Mononuclear cell (primary cell): Measurements from ENCODE around the gene CEP164. TPM values are rescaled to one million over a fixed set of nuclear protein-coding genes. Genes with fewer than 3 reads are reported as not detected.
"Not testable (repeated sequence)": the region's sequence is repeated elsewhere in the genome, so short reads cannot be mapped to it uniquely, and the experiment has no call there.

Experiments used
- H3K27me3 ChIP-seq: 2 replicates; pipeline ENCODE4 v1.6.0; 2011; ENCODE audit warnings: low read length, control low read depth; ENCODE audit not compliant: insufficient read depth
- H3K4me1 ChIP-seq: 2 replicates; pipeline ENCODE4 v1.5.1; 2011; ENCODE audit warnings: mild to moderate bottlenecking, low read length, control low read depth; ENCODE audit not compliant: insufficient read depth
- H3K4me3 ChIP-seq: 2 replicates; pipeline ENCODE4 v1.5.1; 2011; ENCODE audit warnings: mild to moderate bottlenecking, low read length, moderate library complexity
- H3K9me3 ChIP-seq: 2 replicates; pipeline ENCODE4 v1.5.1; 2011; ENCODE audit warnings: low read depth, mild to moderate bottlenecking, control low read depth, low read length
- total RNA-seq: library from RNA; depleted of rRNA; stranded (reverse); fragments of >200 nt; gene quantifications from one replicate; pipeline ENCODE4 v1.2.3, GENCODE V29; 2012

CEP164 gene
- total RNA-seq, 1 donor, result 13.4 TPM

- no peaks in the 10 kb centered on the region for H3K27me3 ChIP-seq
- H3K9me3 ChIP-seq, result no peaks in the 10 kb centered on the region
- no peaks in the 10 kb centered on the region for H3K4me1 ChIP-seq
Observed at GRCh38 chr11:117392001-117392690, 64.5 kb downstream of the CEP164 start.

GRCh38 chr11:117392979-117393378 is 65.3 kb downstream of the CEP164 start:
- Histone ChIP-seq H3K4me1 (no peaks in the 10 kb centered on the region), H3K9me3 (no peaks in the 10 kb centered on the region), H3K4me3 (no peak overlapping the region), H3K27me3 (no peaks in the 10 kb centered on the region)

More at GRCh38 chr11:117392001-117392690, 64.5 kb downstream of the CEP164 start:
- H3K4me3 ChIP-seq, result no peak overlapping the region

- no peak overlapping the region for H3K4me3 ChIP-seq
- H3K27me3 ChIP-seq, result no peaks in the 10 kb centered on the region
- H3K4me1 ChIP-seq, result no peaks in the 10 kb centered on the region
- no peaks in the 10 kb centered on the region for H3K9me3 ChIP-seq
Observed at GRCh38 chr11:117394221-117394925, 66.7 kb downstream of the CEP164 start.

- Histone ChIP-seq H3K27me3 (no peaks in the 10 kb centered on the region), H3K9me3 (no peaks in the 10 kb centered on the region), H3K4me1 (no peaks in the 10 kb centered on the region), H3K4me3 (no peak overlapping the region)
Observed at GRCh38 chr11:117395476-117395875, 67.8 kb downstream of the CEP164 start.

GRCh38 chr11:117396970-117397369 is 69.3 kb downstream of the CEP164 start:
- no peak overlapping the region for H3K4me3 ChIP-seq
- no peaks in the 10 kb centered on the region for H3K4me1 ChIP-seq
- no peaks in the 10 kb centered on the region for H3K27me3 ChIP-seq
- no peaks in the 10 kb centered on the region for H3K9me3 ChIP-seq

- H3K4me1 ChIP-seq, H3K9me3 ChIP-seq, H3K27me3 ChIP-seq, H3K4me3 ChIP-seq: not testable (repeated sequence)
Observed at GRCh38 chr11:117398618-117399017, 71.0 kb downstream of the CEP164 start.

GRCh38 chr11:117399100-117399840 is 71.6 kb downstream of the CEP164 start:
- H3K9me3 ChIP-seq, H3K4me1 ChIP-seq, H3K27me3 ChIP-seq, H3K4me3 ChIP-seq: not testable (repeated sequence)

GRCh38 chr11:117405898-117406297 is 78.2 kb downstream of the CEP164 start:
- H3K9me3 ChIP-seq, H3K27me3 ChIP-seq, H3K4me1 ChIP-seq: not testable (repeated sequence)

GRCh38 chr11:117407016-117407415 is 79.4 kb downstream of the CEP164 start:
- no peaks in the 10 kb centered on the region for H3K4me1 ChIP-seq
- H3K9me3 ChIP-seq, result peaks cover 5% of the 10 kb centered on the region
- H3K27me3 ChIP-seq, result no peaks in the 10 kb centered on the region
- no peak overlapping the region for H3K4me3 ChIP-seq

More at GRCh38 chr11:117405898-117406297, 78.2 kb downstream of the CEP164 start:
- not testable (repeated sequence) for H3K4me3 ChIP-seq

GRCh38 chr11:117408356-117408755 is 80.7 kb downstream of the CEP164 start:
- Histone ChIP-seq H3K4me3 (no peak overlapping the region), H3K27me3 (no peaks in the 10 kb centered on the region), H3K4me1 (no peaks in the 10 kb centered on the region), H3K9me3 (peaks cover 5% of the 10 kb centered on the region)

- no peaks in the 10 kb centered on the region for H3K27me3 ChIP-seq
- no peak overlapping the region for H3K4me3 ChIP-seq
- peaks cover 5% of the 10 kb centered on the region for H3K9me3 ChIP-seq
- H3K4me1 ChIP-seq, result no peaks in the 10 kb centered on the region
Observed at GRCh38 chr11:117409511-117409910, 81.9 kb downstream of the CEP164 start.

GRCh38 chr11:117410238-117410637 is 82.6 kb downstream of the CEP164 start:
- Histone ChIP-seq H3K4me1 (no peaks in the 10 kb centered on the region), H3K9me3 (peaks cover 5% of the 10 kb centered on the region), H3K4me3 (no peak overlapping the region), H3K27me3 (no peaks in the 10 kb centered on the region)

- peaks cover 2% of the 10 kb centered on the region for H3K9me3 ChIP-seq
- no peaks in the 10 kb centered on the region for H3K4me1 ChIP-seq
Observed at GRCh38 chr11:117410861-117411710, 83.4 kb downstream of the CEP164 start.

GRCh38 chr11:117411736-117412135 is 84.1 kb downstream of the CEP164 start:
- H3K4me1 ChIP-seq, result no peaks in the 10 kb centered on the region
- H3K9me3 ChIP-seq, result no peaks in the 10 kb centered on the region
- no peak overlapping the region for H3K4me3 ChIP-seq
- no peaks in the 10 kb centered on the region for H3K27me3 ChIP-seq

More at GRCh38 chr11:117410861-117411710, 83.4 kb downstream of the CEP164 start:
- Histone ChIP-seq H3K27me3 (no peaks in the 10 kb centered on the region), H3K4me3 (no peak overlapping the region)
